GM21447 (cell line): ENCODE results near the gene HOXA13.
A peak's percentile ranks its signal among the peaks of the same experiment; 100 is the strongest.

Source experiments
- ATAC-seq: cut with Tn5 transposase; IDR thresholded peaks from one replicate; pipeline ENCODE4 v1.9.1; 2021; ENCODE audit not compliant: unreplicated experiment

Gene HOXA13

DNA sequence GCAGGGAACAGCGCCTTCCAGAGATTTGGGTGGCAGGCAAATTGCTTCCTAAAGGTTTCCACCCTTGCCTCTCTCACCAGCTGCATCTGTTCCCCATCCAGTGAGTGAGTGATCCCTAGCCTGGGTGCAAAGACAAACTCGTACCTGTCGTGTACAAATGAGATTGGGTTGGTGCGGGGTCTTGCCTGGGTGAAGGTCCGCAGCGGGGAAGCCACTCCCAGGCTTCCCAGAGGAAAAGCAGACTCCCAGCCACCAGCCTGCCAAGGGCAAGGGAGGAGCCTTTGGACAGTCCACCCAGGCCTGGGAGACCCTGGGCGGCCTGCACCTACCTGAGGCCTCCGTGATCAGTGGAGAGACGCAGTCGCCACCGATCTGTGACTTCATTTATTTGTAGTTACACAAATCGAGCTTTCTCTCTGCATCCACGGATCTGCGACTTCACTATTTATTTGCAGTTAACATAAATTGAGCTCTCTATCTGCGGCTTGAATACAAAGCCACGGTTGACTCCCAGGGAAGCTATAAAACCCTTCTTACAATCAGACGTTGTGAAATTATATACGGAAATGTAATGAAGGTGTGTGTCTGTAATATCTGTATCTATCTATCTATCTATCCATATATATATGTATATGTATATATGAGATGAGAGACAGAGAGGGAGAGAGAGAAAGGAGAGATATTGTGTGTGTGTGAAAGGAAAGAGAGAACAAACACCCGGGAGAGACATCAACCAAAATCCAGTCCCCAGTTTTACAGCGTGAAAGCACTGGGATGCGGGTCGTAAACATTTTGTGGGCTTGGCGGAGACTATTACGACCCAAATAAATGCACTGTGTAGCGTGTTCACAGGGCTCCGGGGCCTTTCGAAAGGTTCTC, 40.4 kb downstream of the HOXA13 start:
- ATAC-seq: no peak

DNA sequence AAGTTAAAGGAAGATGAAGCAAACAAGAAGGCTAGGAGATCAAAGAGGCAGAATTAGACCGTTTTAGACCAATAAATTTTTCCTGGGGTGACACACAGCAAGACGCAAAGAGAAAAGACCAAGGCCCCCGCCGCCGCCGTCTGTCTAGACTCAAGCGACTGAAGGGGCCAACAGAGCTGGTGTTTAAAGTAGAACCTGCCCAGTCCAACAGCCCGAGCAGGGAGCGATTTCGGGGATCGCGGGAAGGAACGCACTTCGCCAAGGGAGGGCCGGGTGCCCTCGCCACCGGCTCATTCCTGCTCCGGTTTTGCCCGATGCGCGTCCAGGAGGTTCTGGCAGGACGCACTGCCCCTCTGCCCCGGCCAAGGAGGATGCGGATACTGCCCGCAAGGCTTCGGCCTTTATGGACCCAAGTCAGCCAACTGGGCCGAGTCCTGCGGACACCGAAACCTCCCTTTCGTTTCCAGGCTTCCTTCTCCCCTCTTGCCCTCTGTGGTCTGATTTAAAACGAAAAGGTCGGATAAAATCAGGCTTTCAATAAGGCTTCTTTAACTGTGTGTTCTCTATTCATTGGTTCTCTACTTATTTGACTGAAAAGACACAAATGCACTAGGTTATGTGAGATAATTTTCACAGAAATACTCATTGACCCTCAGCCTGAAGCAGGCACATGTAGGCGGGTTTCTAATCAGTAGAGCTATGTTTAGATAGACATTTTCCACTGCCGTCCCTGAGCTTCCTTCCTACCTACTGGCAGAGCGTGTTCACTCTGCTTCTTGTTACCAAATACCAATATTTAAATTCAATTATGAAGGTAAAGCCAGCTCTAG, 41.2 kb downstream of the HOXA13 start:
- ATAC-seq: no peak

DNA sequence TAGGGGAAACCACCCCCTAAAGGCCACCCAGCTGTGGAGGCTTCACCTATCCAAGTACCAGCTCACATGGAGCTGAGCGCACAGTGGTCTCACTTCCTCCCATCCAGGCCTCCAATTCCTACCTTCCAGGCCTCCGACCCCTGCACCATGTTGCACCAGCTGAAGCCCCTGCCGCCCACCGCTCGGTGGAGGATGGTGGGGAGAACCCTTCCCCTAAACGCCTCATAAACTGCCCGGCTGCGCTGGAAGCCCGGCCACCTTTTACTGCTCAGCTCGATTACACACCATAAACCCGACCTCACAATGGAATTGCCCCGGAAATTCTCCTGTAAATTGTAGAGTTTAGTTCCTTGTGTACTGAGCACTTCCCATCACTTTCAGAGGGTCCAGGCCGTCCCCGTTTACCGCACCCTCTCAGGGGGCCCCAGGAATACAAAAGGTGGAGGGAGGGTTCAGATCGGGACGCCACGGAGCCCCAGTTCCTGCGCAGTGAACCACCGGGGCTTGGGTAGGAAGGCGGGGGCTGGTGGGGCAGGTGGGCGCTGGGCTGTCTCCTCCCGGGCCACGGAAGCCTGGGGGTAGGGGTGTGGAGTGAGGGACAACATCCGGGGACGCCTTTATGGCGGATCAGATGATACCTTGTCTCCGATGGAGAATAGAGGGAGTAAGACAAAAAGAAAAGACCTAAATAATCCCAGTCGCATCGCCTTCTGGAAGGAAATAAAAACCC, 42.0 kb downstream of the HOXA13 start:
- no peak for ATAC-seq

DNA sequence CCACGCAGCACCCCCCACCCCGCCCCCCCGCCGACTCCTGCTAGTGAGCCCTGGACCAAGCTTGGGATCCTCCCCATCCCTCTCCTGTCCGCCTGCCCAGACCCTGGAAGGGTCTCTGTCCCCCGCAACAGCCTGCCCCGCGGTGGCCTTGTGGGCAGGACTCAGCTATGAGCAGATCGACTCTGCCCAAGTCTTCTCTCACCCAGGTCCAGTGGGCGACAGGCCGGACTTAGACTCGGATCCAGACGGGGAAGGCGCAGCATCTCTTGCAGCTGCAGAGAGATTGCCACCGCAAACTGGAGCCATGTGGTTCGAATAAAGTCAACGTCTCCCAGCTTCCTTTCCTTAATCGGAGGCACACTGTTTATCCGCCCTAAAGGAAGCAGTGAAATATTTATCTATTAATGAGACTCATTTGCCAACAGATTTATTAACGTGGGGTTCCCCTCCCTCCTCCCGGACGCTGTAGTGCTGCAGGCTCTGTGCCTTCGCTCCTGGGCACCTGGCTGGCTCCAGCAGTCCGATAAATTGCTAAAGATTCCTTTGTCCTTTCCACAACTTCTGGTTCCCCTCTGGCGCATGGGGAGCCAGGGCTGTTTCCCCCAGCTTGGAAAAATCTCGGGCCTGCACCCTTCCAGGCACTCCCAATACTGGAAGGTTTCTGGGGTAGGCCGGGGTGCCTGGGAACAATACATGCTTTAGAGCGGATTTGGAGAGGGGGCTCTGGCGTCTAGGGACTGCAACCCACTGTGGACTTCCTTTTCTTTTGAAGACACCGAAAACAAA, 42.8 kb downstream of the HOXA13 start:
- no peak for ATAC-seq

DNA sequence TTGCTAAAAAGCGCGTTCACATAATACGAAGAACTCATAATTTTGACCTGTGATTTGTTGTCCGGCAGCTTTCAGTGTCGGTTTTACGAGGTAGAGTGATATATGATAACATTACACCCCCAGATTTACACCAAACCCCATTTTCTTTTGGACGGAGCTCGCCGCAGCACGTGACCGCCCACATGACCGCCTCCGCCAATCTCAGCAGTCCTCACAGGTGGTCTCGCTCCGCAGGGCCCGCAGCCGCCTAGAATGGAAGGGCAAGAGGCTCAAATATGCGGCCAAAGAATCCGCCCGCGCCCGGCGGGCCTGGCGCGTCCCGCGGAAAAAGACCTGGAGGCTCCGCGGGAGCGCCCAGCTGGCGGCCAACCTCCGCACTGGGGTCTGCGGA, 43.4 kb downstream of the HOXA13 start, which contains the start of gene HOXA7:
Gene HOXA7, minus strand, starts transcription at position 168 of the 391 bp plus-strand sequence. Its CDS starts 130 bp downstream, at position 38.
- no peak for ATAC-seq

DNA sequence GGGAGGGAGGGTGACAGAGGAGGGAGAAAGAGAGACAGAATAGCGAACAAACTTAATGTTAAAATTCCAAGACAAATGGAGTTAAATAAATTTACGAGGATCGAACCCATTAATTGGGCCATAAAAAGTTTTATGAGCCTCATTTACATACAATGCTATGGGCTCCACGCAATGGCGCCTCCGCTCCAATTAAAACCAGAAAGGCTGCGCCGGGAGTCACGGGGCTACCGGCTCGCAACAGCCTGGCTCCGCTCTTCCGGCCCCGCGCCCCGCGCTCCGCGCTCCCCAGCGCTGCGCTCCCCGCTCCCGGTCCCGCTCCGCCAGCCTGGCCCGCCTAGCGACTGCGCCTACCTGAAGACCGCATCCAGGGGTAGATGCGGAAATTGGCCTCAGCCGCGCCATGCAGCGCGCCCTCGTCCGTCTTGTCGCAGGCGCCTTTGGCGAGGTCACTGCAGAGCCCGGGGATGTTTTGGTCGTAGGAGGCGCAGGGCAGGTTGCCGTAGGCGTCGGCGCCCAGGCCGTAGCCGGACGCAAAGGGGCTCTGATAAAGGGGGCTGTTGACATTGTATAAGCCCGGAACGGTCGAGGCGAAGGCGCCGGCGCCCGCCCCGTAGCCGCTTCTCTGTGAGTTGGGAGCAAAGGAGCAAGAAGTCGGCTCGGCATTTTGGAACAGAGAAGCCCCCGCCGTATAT, 43.9 kb downstream of the HOXA13 start:
- no peak for ATAC-seq

DNA sequence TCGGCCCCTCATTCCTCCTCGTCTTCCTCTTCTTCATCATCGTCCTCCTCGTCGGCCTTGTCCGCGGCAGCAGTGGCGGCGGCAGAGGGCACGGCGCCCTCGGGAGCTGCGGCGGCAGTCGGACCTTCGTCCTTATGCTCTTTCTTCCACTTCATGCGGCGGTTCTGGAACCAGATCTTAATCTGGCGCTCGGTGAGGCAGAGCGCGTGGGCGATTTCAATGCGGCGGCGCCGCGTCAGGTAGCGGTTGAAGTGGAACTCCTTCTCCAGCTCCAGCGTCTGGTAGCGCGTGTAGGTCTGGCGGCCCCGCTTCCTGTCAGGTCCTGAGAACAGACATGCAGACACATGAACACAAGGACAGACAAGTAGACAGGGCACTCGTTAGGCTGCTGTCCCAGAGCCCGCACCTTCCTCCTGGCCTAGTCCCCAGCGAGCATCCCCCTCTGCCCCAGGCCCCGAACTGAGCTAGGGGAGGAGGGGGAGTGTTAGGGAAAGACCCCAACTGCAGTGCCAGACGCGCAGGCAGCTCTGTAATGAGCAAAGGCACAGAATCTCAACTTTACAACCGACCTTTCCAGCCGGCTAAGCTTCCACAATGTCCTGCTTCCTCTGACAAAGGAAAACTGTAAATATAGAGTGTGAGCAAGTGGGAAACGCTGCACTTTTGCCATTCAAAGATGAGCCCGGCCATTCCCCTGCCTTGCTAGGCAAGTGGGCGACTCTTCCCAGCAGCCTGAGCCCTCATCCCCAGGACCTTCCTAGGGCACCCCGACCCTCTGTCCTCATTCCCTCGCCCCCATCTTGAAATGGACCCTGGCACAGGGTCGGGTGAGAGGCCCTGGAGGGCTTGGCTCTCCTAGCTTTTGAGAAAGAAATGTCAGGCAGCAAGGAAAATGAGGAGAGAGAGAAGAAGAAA, 44.7 kb downstream of the HOXA13 start:
- no peak for ATAC-seq

DNA sequence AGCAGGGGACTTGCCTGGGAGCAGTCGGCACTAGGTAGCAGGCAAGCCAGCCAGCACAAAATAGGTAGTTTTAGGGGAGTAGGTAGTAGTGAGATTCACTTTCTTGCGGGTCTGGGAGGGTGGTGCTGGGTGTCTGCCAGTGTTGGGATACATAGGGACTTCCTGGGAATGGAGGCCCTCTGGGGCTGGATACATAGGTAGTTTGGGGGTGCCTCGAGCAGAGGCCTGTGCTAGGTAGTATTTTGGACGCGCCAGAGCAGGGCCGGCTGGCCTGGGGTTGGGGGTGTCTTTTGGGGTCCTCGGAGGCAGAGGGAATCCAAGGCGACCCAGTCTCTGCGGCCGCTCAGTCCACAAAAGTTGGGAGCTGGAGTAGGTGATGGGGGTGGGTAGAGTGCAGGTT, 45.5 kb downstream of the HOXA13 start:
- no peak for ATAC-seq

DNA sequence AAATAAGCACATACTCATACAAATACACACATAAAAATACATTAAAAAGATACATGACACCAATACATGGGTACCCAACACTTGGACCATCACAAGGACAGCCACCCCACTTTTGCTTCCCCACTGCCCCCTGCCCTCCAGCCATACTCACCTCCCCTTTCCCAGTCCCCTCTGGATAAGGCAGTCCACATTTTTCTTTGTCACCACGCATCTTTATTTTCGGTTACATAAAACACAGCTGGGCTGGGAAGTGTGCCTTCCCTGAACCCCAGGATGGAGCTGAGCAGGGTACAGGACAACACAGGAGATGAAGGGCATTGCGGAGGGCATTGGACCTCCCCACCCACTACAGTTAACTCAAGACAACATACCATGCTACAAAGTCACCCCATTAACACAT, 46.4 kb downstream of the HOXA13 start:
- ATAC-seq: no peak

DNA sequence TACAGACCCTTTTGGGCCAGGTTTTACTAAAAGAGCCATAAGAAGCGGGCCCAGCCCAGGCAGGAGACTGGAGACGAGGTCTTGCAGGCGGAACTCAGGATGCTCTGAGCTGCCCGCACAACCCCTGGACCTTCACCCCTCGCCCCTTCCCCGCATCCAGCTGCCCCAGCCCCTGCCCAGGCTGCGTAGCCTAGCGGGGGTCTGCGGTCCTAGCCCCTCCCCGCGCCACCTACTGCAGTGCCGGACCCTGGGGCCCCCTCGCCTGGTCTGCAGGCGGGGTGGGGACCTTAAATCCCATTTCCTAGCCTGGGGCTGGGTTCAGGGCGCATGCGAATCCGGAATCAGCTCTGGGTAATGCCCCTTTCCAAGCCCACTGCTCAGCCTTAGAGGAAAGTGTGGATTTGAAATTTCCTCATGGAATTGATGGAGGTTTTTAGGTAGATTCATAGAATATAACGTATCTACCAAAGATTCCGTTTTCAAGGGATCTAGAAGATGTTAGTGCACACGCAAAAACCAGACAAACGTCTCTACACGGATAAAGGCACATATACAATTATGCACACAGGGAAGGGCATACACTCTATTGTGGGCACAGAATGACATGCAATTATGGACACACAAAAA, 47.0 kb downstream of the HOXA13 start:
- ATAC-seq: no peak

DNA sequence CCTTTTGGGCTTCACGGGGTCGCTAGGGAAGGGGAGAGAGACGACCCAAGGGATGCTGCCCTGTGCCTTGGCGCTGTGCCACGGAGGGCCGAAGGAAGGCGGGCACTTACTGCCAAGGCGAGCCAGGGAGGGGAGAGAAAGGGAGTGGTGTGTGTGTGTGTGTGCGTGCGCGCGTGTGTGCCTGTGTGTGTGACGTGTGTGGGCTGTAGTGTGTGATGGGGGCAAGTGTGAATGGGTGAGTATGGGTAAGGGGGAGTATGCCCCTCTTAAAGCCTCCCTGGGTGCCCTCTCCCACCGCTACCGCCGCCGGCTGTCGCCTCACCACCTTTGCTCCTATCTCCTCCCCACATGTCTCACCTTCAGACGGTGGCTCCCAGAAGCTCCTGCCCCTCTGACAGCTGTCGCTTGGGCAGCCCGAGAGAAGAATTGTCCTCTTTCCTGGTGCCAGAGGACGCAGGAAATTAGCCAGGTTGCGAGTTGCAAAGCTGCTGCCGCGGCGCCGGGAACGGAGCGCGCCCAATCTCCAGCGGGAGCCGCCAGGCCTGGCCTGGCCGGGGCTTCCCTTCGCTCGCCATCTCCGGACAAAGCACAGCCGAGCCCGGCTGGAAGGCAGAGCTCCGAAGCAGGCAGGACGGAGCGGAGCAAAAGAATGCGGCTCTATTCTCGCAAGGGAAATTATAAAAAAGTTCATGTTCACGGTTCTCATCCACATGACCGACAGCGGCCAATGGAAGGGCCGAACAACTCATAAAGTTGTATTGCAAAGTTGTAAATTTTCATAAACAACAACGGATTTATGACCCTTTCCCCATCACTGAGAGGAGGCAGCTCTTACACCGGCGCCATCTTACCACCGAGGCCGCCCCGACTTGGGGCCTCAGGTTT, 47.7 kb downstream of the HOXA13 start, which contains the start of gene HOXA3:
Gene HOXA3, minus strand, starts transcription at position 653 of the 885 bp plus-strand sequence. CDS start 41,943 bp downstream, outside the sequence.
- ATAC-seq: no peak

DNA sequence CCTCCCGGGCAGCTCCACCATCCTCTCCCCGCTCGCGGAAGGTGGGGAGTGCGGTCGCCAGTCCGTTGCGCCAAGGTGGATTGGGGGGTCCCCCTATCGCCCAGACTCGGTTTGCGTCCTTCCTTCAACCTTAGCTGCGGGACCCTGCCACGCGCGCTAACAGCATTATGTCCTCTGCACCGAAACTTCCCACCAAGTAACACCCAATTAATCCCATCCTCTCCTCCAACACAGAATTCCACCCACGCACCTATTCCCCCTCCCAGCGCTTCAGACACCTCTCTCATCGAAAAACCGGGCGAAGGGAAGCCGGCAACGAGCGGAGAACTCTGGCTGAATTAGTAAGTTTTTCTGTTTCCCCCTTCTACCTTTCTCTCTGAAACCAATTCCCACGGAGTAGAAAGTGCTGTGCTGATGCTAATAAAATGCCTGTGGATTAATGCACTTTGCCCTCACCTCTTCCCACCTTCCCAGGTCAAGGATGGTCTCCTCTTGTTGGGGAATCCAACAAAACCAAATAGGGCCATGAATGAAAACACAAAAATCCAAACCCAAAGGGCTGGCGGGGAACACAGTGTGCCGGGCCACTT, 48.5 kb downstream of the HOXA13 start:
- no peak for ATAC-seq

DNA sequence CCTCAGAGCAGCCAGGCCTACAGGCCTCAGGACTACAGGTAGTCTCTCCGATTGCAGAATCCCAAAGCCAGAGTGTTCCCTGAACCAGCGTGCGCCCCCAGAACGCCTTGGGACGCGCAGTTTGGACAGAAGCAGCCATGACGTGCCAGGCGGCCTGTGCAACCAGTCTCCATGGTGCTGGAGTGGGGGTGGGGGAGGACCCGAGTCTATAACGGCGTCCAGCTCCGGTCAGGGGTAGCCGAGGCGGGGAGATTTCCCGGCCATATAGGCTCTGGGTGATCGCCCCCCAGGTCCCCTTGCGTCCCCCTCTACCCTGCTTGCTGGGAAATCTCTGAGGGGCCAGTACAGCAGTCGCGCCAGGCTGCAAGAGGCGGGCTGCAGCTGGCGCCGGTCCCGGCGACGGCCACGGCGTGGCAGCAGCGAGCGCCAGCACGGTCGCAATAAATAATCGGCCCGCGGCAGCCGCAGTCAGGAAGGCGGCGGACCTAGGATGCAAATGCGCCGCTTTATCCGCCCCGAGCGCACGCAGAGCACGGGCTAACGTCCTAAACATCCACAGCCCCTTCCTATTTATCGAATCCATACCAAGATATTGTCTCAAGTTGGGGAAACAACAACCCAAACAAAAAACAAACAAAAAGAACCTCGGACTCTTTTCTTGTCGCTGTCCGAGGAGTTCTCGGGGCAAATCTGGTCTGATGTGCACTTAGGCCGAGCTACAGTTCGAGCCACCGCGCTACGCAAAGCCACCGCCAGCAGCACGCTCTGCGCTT, 49.1 kb downstream of the HOXA13 start:
- peak; percentile 65 for ATAC-seq

DNA sequence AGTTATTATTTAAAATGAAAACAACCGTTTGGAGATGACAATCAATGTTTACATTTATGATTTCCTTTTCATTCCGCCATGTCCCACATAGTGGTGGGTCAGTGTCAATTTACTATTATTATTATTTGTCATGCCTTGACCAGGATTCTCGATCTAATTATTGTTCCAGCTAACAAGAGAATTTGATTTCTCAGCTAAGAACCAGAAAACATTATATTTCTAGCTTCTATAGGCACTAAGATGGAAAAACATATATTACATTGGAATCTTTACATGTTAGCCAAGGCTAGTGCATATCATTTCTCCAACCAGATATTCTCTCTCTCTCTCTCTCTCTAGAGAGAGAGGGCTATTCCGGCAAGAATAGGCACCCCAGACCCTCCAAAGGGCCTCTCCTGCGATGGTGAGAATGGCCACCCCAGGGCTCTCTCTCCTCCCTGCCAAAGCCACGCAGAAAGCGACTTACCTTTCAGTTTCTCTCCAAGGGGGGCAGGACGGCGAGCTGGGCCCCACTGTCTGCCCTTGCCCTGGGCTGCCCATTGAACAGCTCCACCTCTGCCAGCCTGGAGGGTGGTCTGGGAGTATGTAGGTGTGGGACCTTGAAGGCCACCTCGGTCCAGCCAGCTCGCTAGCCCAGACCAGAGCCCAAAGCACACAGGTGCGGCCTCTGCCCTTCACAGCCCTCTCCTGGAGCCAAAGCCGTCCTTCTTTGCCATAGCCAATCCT, 49.9 kb downstream of the HOXA13 start:
- ATAC-seq: peak; percentile 14
